ENCODE results near the gene RCCD1.
A peak's percentile ranks its signal among the peaks of the same experiment; 100 is the strongest.
"Not testable (repeated sequence)": the region's sequence is repeated elsewhere in the genome, so short reads cannot be mapped to it uniquely, and the experiment has no call there.

RCCD1 gene

GRCh38 chr15:90907838-90908507 is 46.7 kb upstream of the RCCD1 start:
- peaks cover 27% of the 10 kb centered on the region for H3K36me3 ChIP-seq (ENCODE audit: low read depth)
- DNase-seq (ENCODE audit: low spot score) (no peak), ATAC-seq (ENCODE audit: low read depth) (no peak)
- H3K4me3 ChIP-seq (ENCODE audit: severe bottlenecking) = no peak overlapping the region
- no peaks in the 10 kb centered on the region for H3K9me3 ChIP-seq (ENCODE audit: severe bottlenecking)
- no peak for TF ChIP-seq CTCF (IDR thresholded peaks at IDR 0.05; ENCODE audit: poor library complexity, severe bottlenecking)
- H3K27me3 ChIP-seq (ENCODE audit: insufficient read depth, poor library complexity, severe bottlenecking) = no peaks in the 10 kb centered on the region
- H3K27ac ChIP-seq (ENCODE audit: poor library complexity, severe bottlenecking) = no peak overlapping the region
- H3K4me1 ChIP-seq (ENCODE audit: insufficient read depth, poor library complexity, severe bottlenecking) = no peaks in the 10 kb centered on the region

- H3K27me3 ChIP-seq (ENCODE audit: insufficient read depth, poor library complexity, severe bottlenecking); H3K27ac ChIP-seq (ENCODE audit: poor library complexity, severe bottlenecking); ATAC-seq (ENCODE audit: low read depth); DNase-seq (ENCODE audit: low spot score); H3K9me3 ChIP-seq (ENCODE audit: severe bottlenecking); H3K4me1 ChIP-seq (ENCODE audit: insufficient read depth, poor library complexity, severe bottlenecking); H3K4me3 ChIP-seq (ENCODE audit: severe bottlenecking): not testable (repeated sequence)
- H3K36me3 ChIP-seq (ENCODE audit: low read depth) = peaks cover 30% of the 10 kb centered on the region
These were observed 45.2 kb upstream of the RCCD1 start for GRCh38 chr15:90909449-90909848.

GRCh38 chr15:90909976-90910375 is 44.7 kb upstream of the RCCD1 start:
- DNase-seq (ENCODE audit: low spot score) (no peak), ATAC-seq (ENCODE audit: low read depth) (no peak)
- Histone ChIP-seq H3K4me3 (ENCODE audit: severe bottlenecking) (no peak overlapping the region), H3K27me3 (ENCODE audit: insufficient read depth, poor library complexity, severe bottlenecking) (no peaks in the 10 kb centered on the region), H3K27ac (ENCODE audit: poor library complexity, severe bottlenecking) (no peak overlapping the region), H3K36me3 (ENCODE audit: low read depth) (peaks cover 30% of the 10 kb centered on the region), H3K4me1 (ENCODE audit: insufficient read depth, poor library complexity, severe bottlenecking) (no peaks in the 10 kb centered on the region), H3K9me3 (ENCODE audit: severe bottlenecking) (no peaks in the 10 kb centered on the region)
- TF ChIP-seq CTCF (IDR thresholded peaks at IDR 0.05; ENCODE audit: poor library complexity, severe bottlenecking) = no peak

- no peak overlapping the region for H3K4me3 ChIP-seq (ENCODE audit: severe bottlenecking)
- H3K36me3 ChIP-seq (ENCODE audit: low read depth) = peaks cover 23% of the 10 kb centered on the region
- H3K27me3 ChIP-seq (ENCODE audit: insufficient read depth, poor library complexity, severe bottlenecking) = no peaks in the 10 kb centered on the region
- H3K9me3 ChIP-seq (ENCODE audit: severe bottlenecking) = no peaks in the 10 kb centered on the region
- TF ChIP-seq CTCF (IDR thresholded peaks at IDR 0.05; ENCODE audit: poor library complexity, severe bottlenecking) = no peak
- no peaks in the 10 kb centered on the region for H3K4me1 ChIP-seq (ENCODE audit: insufficient read depth, poor library complexity, severe bottlenecking)
- no peak overlapping the region for H3K27ac ChIP-seq (ENCODE audit: poor library complexity, severe bottlenecking)
- ATAC-seq (ENCODE audit: low read depth) (no peak), DNase-seq (ENCODE audit: low spot score) (no peak)
These were observed 44.0 kb upstream of the RCCD1 start for GRCh38 chr15:90910441-90911301.

- no peak overlapping the region for H3K27ac ChIP-seq (ENCODE audit: poor library complexity, severe bottlenecking)
- no peak for TF ChIP-seq CTCF (IDR thresholded peaks at IDR 0.05; ENCODE audit: poor library complexity, severe bottlenecking)
- no peak overlapping the region for H3K4me3 ChIP-seq (ENCODE audit: severe bottlenecking)
- H3K4me1 ChIP-seq (ENCODE audit: insufficient read depth, poor library complexity, severe bottlenecking) = no peaks in the 10 kb centered on the region
- no peak for ATAC-seq (ENCODE audit: low read depth)
- peak; percentile 75 for DNase-seq (ENCODE audit: low spot score)
- H3K36me3 ChIP-seq (ENCODE audit: low read depth) = peaks cover 20% of the 10 kb centered on the region
- no peaks in the 10 kb centered on the region for H3K27me3 ChIP-seq (ENCODE audit: insufficient read depth, poor library complexity, severe bottlenecking)
- H3K9me3 ChIP-seq (ENCODE audit: severe bottlenecking) = no peaks in the 10 kb centered on the region
These were observed 43.4 kb upstream of the RCCD1 start for GRCh38 chr15:90911302-90911623.
